HT-29 (cell line): Measurements from ENCODE around the gene ZNF335. TPM values are rescaled to one million over a fixed set of nuclear protein-coding genes. Genes with fewer than 3 reads are reported as not detected.
"Not testable (repeated sequence)": the region's sequence is repeated elsewhere in the genome, so short reads cannot be mapped to it uniquely, and the experiment has no call there.

Source experiments
- DNase-seq: peaks from one replicate; pipeline ENCODE4 v3.0.0-alpha.2; 2015; ENCODE audit warnings: low spot score
- total RNA-seq: library from RNA; depleted of rRNA; stranded (reverse); fragments of >200 nt; shearing (Covaris generic); gene quantifications from 2 replicates; pipeline ENCODE4 v1.2.3, GENCODE V29; 2014

ZNF335 gene
- total RNA-seq, 1 experiment from 2014 or later: 44.8 TPM

DNA sequence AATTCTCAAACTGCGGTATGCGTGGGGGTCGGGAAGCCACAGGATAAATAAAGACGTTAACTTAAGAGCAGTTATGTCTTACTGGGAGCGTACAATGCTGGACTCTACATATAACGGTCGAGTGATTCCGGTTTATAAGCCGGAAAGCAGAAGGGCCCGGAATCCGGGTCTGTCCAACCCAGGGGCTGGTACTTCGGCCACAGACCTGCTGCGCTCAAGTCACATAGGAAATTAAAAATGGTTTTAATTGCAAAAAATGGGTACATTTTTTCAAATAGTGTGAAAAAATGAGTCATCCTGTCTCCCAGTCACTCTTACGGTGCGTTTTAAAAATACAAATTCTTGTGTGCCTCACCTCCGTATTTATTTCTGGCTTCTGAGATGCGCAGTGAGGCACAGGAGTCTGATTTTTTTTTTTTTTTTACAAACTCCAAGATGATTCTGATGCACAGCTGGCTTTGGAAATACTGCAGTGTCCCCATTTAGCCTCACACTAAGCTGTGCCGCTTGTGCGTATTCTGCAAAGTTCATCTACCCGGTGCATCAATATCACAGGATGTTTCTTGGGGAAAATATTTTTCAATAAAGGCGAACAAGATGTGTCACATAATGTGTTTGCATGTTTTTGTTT is 36.5 kb downstream of the ZNF335 start:
- no peak for DNase-seq

DNA sequence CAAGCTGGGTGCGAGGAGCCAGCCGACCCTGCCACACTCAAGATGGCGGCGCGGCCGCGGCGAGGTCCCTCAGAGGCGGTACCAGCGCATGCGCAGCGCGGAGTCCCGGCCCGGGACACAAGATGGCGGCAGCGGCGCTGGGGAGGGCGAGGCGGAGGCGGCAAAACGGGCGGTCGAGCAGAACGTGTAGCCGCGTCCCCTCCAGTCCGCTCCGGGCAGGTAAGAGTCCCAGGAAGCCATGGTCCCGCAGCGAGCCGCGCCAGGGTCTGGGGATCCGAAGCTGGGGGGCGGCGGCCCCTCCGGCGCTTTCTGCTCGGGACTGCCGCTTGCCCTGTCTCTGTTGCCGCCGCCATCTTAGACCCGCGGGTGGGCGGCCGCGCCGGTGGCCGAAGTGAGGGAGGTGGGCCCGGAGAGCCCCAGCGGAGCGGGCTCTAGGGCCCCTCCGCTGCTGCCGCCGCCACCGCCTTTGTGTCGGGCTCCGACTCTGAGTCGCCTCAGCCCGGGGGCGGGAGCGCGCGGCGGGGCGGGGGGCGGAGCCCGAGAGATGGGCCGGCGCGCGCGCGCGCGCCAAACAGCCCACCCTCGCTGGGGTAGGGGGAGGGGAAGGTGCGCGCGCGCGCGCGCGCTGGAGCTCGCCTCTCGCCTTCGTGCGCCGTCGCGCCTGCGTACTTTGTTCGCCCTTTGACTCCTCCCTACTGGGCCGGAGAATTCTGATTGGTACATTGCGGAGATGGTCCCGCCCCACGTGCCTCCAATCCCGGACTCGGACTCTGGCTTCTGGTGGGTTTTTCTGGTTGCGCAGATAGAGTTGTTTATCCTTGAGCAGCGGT is 37.2 kb downstream of the ZNF335 start, which contains the start of gene PCIF1:
TSS of gene PCIF1 (plus strand) at position 98 of the 830 bp plus-strand sequence. CDS start 4,317 bp downstream, outside the sequence.
- DNase-seq: peak; percentile 100

DNA sequence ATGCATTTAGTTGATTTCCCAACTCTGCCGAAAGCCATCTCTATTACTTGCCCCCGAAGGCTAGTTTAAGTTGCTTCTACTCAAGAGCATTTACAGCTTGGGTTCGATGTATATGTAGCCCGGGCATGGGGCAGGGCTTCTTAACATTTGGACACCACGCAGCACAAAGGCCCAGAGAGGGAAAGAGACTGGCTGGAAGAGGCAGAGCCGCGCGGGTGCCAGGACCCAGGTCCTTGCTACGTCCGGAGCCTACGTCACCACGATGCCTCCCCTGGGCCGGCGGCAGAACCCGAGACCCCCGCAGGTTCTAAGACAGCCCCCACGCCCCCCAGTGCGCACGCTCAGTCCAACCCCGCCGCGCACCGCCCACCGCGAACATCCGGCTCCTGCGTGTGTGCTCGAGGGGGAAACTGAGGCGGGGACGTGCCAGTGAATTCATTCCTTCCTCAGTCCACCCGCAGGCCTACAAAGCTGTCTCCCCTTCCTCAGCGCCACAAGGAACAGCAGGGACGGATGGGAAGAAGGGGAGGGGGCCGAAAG is 37.9 kb downstream of the ZNF335 start:
- no peak for DNase-seq

DNA sequence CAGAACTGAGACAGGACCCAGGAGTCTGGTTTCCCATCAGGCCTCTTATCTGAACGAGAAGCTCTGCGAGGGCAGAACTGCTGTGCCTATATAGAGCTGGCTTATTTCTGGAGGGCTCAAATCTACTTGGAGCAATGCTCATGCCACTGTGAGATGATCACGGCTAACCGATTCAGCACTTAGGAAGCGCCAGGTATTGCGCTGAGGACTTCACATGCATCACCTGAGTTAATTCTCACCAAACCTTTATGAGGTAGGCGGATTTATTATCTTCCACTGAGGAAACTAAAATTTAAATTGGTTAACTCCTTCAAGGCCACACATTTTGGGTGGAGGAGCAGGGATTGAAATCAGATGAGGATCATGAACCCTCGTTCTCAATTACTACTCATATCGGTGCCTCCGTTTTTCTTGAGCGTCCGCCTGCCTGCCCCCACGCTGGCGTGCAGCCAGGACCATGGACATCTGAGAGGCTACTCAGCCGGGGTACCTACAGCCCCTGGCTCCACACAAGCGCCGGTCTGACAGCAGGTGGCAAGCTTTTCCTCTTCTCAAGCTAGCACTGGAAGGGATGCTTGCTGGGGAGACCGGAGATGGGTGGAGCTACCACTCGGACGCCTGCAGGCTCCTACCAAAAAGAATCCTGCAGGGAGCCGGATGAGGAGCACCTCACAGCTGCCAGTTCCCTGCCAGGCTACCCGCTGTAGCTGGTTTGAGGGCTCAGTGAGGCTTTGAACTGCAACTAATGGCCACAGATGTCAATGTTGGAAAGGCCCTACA is 38.5 kb downstream of the ZNF335 start:
- peak; percentile 91 for DNase-seq

DNA sequence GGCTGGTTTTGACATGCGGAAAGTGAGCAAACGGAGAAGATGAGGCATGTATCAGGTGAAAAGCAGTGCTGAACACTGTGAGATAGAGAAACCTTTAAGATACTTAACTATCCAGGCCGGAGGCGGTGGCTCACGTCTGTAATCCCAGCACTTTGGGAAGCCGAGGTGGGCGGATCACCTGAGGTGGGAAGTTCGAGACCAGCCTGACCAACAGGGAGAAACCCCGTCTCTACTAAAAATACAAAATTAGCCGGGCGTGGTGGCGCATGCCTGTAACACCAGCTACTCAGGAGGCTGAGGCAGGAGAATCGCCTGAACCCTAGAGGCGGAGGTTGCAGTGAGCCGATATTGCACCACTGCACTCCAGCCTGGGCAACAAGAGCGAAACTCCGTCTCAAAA is 40.3 kb downstream of the ZNF335 start:
- DNase-seq: not testable (repeated sequence)

DNA sequence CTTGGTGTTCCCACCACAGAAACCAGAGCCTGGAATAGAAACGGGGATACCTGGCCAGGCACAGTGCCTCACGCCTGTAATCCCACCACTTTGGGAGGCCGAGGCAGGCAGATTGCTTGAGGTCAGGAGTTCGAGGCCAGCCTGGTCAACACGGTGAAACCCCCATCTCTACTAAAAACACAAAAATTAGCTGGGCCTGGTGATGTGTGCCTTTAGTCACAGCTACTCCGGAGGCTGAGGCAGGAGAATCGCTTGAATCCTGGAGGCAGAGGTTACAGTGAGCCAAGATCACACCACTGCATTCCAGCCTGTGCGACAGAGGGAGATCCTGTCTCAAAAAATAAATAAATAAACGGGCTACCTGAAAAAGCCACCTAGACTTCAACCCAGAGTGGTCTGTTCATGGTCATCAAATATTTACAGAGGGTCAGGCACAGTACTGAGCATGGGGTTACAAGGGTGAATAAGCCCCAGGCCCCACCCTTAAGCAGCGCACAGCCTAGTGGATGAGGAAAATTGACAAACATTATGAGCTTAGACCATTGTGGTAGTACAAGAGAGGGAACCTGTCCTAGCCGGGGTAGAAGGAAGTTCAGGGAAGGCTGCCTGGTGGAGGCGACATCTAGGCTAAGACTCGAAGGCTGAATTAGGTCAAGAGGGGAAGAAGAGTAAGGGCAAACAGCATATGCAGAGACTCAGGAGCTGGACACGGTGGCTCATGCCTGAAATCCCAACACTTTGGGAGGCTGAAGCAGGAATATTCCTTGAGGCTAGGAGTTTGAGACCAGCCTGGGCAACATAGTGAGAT is 44.7 kb downstream of the ZNF335 start:
- DNase-seq: no peak

DNA sequence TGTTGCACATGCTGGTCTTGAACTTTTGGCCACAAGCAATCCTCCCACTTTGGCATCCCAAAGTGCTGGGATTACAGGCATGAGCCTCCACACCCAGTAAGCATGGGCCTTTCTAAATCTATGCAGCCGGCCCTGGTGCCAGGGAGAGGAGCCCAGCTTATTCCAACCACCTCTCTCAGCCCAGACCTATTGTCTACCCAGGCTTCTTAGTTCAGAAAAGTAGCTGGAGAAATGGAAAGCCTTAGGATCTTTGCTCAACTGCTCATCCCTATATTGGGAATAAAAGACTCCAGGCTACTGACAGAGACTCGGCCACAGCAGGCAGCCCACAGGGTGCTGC is 45.3 kb downstream of the ZNF335 start:
- DNase-seq: no peak

DNA sequence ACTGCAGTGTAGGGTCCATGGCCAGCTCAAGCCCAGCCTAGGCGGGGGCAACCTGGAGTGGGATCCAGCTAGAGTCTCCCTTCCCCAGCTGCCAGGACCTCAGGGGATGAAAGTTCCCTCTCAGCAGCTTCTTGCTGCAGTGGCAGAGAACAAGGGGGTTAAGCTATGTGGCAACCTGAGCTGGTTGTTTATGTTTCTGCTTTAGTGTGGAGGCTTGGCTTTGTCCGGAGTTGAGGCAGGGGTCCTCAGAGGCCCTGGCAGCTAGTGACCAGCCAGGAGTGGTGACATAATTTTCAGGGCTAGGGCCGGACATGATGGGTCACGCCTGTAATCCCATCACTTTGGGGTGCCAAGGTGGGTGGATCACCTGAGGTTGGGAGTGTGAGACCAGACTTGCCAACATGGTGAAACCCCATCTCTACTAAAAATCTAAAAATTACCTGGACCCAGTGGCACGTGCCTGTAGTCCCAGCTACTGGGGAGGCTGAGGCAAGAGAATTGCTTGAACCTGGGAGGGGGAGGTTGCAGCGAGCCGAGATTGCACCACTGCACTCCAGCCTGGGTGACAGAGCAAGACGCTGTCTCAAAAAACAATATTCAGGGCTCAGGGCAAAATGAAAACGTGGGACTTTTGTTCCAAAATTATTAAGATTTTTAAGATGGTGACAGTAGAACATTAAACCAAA is 46.0 kb downstream of the ZNF335 start:
- DNase-seq: no peak

DNA sequence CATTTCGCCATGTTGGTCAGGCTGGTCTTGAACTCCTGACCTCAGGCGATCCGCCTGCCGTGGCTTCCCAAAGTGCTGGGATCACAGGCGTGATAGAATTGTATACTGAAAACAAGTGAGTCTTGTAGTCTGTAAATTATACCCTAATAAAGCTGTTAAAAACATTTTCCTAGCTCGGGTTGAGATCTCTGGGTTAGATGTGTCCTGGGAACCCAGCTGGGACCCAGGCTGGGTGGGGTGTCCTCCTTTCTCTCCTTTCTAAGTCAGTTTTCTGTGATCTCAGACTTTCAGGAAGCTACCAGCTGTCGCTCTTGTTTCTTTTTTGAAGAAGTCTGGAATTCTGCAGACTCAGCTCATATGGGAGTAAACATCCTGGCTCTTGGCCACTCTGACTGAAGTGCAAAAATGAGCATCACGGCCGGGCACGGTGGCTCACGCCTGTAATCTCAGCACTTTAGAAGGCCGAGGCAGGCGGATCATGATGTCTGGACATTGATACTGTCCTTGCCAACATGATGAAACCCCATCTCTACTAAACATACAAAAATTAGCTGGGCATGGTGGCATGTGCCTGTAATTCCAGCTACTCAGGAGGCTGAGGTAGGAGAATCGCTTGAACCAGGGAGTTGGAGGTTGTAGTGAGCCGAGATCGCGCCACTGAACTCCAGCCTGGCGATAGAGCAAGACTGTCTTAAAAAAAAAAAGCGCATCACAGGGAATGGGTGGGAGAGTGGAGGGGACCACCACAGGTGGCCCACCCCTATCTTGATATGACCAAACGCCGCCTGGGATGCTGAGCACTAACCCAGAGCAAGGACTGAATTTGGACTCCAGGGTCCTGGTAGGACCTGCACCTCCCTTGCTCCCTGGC is 47.4 kb downstream of the ZNF335 start:
- no peak for DNase-seq

DNA sequence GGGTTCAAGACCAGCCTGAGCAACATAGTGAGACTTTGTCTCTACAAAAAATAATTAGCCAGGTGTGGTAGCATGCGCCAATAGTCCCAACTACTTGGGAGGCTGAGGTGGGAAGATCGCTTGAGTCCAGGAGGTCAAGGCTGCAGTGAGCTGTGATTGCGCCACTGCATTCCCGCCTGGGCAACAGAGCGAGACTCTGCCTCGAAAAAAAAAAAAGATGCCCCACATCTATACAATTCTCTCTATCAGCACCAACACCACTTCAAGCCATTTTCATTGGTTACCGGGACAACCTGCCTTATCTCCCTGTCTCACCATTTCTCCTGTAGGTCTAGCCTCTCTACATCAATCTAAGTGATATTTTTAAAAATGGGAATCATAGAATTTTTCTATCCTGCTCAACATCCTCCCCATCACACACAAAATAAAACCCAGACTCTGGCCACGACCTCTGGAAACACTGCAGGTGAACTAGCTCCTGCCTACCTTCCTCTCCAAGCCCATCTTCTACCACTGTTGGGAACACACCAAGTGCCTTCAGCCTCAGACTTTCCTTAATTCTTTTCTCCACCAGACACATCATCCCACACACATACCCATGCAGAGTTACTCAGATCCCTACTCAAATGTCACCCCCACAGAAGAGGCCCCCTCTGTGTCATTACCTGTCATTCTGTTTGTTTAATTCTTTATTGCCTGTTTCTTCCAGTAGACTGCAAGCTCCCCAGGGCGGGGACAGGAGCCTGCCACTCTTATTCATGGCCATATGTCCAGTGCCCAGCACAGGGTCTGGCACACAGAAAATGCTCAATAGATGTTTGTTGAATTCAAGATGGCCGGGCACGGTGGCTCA is 50.4 kb downstream of the ZNF335 start:
- DNase-seq: no peak

DNA sequence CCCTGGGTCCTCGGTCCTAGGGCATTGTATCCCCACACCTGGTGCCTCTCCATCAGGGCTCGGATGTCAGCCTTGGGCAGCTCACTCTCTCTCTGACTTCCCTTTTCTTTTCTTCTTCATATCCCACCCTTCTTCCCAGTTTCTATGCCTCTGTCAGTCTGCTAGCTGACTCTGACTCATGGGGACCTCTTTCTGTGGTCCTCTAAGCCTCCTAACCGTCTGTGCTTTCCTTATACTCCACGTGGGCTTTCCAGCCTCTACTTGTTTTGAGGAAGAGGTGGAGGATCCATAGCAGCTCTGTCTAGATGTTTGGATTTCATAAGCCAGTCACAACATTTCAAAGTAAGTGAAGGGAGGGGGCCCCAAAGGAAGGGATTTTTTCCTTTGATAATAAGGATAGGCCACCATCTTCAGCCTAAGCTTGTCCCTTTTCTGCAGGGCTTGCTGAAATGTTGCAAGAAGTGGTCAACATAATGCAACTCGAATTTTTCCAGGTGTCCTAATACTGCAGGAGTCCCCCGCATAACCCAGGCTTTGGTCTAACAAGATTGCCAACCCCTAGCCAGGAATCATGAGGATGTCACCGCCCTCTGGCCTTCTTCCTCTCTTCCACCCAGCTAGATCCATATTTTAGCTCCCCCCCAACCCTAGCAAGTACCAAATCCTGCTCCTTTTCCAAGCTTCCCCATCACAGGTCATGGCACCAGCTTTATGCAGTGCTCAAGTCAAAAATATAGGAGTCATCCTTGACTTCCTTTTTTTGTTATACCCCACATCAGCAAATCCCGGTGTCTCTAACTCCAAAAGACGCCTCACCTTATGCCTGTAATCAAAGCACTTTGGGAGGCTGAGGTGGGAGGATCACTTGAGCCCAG is 51.3 kb downstream of the ZNF335 start:
- no peak for DNase-seq

DNA sequence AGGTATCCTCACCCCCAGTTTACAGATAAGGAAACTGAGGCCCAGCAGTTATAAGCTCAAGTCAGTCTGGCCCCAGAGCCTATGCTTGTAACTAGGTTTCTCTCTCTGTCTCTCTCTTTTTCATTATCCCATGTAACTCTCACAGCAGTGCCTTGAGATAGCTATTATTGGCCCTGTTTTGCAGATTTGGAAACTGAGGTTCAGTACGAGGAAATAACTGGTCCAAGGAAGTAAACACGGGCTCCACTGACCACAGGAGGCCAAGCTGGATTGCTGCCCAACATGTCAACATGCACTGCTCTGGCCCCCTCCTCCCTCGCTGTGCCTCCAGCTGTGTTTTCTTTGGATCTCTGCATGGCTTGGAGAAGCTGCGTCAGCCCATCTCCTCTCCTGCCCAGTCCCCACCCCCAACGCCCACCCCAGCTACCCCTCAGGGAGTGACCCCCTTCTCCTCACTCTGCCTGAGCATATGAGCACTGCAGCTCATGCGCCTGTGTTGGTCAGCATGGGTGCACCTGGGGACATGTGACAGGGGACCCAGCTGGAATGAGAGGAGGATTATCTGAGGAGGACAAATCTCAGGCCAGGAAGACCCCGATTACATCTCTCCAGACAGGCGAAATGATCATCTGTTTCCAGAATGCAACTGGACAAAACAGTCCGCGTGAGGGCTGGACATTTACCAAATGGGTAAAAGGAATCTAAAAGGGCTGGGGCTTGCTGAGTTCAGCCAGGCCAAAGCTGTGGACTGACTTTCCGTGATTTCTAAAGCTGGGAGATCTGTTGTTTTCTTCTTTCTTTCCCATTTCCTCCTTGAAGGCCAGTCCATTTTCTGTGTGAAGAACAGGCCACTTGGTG is 52.2 kb downstream of the ZNF335 start:
- DNase-seq: no peak

DNA sequence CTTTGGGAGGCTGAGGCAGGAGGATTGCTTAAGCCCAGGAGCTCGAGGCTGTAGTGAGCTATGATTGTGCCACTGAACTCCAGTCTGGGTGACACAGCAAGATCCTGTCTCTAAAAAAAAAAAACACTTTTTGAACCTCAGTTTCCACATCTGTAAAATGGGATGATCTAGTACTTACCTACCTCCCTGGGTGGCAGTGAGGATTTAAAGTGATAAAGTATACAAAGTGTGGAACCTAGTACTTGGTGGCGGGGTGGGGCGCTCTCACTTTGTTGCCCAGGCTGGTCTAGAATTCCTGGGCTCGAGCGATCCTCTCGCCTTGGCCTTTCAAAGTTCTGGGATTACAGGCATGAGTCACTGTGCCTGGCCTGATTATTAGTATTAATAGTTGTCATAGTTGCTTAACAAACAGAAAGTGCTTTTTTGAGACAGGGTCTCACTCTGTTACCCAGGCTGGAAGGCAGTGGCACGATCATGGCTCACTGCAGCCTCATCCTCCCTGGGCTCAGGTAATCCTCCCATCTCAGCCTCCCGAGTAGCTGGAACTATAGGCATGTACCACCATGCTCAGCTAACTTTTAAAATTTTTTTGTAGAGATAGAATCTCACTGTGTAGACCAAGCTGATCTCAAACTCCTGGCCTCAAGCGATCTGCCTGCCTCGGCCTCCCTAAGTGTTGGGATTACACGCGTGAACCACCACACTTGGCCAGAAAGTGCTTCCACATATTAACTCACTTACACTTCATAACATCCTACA is 53.0 kb downstream of the ZNF335 start:
- no peak for DNase-seq

DNA sequence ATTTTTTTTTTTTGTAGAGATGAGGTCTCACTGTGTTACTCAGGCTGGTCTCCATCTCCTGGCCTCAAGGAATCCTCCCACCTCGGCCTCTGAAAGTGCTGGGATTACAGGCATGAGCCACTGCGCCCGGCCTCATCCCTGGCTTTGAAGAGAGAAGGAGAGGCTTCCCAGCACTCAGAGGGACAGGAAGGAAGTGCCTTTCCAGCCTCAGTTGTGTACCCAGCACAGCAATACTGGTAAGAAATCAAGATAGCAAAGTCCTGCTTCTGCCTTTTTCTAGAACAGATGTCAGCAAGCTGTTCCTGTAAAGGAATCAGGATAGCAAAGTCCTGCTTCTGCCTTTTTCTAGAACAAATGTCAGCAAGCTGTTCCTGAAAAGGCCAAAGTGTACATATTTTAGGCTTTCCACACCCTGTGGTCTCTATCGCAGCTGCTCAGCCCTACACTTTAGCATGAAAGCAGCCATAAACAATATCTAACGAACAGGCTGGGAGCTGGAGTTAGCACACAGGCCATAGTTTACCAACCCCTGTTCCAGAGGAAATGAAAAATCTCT is 53.7 kb downstream of the ZNF335 start:
- DNase-seq: no peak

DNA sequence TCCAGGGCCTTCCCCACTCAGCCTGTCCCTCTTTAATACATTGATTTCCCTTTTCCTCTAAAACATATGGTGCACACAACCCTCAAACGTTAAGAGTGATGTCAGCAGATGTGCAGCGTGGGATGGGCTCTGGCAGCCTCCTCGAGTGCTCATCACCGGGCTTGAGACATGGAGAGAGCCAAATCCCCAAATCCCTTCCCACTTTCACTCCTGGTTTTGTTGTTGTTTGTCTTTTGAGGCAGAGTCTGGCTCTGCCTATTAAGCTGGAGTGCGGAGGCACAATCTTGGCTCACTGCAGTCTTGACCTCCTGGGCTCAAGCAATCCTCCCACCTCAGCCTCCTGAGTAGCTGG is 54.2 kb downstream of the ZNF335 start:
- no peak for DNase-seq

DNA sequence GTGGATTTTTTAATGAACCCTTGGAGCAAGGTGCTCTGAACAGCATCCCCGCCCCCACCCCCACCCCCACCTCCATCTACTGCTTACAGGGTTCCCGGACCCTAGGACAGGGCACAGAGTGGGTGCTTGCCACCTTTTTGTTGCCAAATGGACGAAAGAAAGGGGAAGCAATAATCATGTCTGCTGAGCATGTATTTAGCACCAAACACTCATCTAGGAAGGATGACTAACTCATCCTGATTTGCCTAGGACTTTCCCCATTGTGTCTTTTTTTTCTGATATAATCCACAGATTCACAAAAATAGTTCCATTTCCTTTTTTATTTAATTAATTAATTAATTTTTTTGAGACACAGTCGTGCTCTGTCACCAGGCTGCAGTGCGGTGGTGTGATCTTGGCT is 58.9 kb downstream of the ZNF335 start:
- no peak for DNase-seq
